ENCODE data around the gene ZBTB42. TPM values are rescaled to one million over a fixed set of nuclear protein-coding genes. Genes with fewer than 3 reads are reported as not detected.

The ZBTB42 gene
- total RNA-seq, 1 donor from 2014 or later: 2.4 TPM

DNA sequence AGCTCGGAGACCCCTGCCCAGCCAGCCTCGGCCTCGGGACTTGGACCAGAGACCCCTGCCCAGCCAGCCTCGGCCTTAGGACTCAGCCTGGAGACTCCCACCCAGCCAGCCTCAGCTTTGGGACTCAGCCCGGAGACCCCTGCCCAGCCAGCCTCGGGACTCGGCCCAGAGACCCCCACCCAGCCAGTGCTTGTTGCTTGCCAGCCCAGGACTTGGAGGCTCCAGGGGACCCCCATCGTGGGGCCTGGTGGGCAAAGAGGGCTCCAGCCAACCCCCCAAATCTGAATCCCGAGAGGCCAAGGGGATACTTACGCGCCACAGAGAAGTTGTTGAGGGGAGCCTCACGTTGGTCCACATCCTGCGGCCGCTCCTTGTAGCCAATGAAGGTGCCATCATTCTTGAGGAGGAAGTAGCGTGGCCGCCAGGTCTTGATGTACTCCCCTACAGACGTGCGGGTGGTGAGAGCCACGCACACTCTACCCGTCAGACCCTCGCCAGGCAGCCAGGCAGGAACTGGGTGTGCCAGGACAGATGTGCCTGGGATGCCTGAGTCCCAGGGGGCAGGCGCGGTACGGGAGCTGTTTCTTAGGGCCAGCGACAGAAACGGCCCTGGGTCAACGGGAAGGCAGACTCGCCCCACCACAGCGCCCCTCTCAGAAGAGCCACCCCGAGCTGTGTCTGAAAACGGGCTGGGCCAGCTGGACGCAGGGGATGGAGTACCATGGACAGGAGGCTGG lies 21.0 kb upstream of the ZBTB42 start:
- H3K9me3 Mint-ChIP-seq (ENCODE audit: unreplicated experiment): no peaks in the 10 kb centered on the region
- H3K27me3 Mint-ChIP-seq (ENCODE audit: unreplicated experiment): peaks cover 8% of the 10 kb centered on the region
- no peaks in the 10 kb centered on the region for H3K4me1 Mint-ChIP-seq (ENCODE audit: unreplicated experiment)
- no peak for DNase-seq (ENCODE audit: low spot score)
- no peak overlapping the region for H3K27ac Mint-ChIP-seq (ENCODE audit: unreplicated experiment)
- TF ChIP-seq, protein P1, sequence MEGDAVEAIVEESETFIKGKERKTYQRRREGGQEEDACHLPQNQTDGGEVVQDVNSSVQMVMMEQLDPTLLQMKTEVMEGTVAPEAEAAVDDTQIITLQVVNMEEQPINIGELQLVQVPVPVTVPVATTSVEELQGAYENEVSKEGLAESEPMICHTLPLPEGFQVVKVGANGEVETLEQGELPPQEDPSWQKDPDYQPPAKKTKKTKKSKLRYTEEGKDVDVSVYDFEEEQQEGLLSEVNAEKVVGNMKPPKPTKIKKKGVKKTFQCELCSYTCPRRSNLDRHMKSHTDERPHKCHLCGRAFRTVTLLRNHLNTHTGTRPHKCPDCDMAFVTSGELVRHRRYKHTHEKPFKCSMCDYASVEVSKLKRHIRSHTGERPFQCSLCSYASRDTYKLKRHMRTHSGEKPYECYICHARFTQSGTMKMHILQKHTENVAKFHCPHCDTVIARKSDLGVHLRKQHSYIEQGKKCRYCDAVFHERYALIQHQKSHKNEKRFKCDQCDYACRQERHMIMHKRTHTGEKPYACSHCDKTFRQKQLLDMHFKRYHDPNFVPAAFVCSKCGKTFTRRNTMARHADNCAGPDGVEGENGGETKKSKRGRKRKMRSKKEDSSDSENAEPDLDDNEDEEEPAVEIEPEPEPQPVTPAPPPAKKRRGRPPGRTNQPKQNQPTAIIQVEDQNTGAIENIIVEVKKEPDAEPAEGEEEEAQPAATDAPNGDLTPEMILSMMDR (IDR thresholded peaks at IDR 0.05; ENCODE audit: unreplicated experiment): no peak
- peaks cover 12% of the 10 kb centered on the region for H3K36me3 Mint-ChIP-seq (ENCODE audit: low read depth, unreplicated experiment)
- no peak overlapping the region for H3K4me3 Mint-ChIP-seq (ENCODE audit: unreplicated experiment)

DNA sequence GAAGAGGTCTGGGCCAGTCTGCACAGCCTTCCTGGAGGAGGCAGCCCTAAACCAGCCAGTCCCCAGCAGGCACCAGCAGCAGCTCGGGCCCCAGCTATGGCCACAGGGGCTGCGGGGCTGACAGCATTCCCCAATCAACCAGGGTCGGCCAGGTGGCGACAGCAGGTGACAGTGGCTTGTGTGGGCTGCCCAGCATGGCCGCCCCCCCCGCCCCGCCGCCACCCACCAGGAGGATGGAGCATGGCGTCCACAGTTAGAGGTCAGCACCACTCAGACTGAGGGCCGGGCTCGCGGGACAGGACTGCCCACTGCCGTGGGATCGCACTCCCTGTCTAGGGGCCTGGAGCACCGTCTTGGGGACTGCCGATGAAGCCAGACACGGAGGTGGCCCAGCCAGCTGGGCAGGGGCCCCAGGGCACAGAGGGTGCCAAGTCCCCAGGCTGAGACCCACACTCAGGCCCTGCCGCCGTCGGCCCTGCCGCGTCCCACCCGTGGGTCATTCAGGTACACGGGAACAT lies 20.3 kb upstream of the ZBTB42 start:
- H3K27ac Mint-ChIP-seq (ENCODE audit: unreplicated experiment): no peak overlapping the region
- peaks cover 9% of the 10 kb centered on the region for H3K27me3 Mint-ChIP-seq (ENCODE audit: unreplicated experiment)
- no peaks in the 10 kb centered on the region for H3K9me3 Mint-ChIP-seq (ENCODE audit: unreplicated experiment)

DNA sequence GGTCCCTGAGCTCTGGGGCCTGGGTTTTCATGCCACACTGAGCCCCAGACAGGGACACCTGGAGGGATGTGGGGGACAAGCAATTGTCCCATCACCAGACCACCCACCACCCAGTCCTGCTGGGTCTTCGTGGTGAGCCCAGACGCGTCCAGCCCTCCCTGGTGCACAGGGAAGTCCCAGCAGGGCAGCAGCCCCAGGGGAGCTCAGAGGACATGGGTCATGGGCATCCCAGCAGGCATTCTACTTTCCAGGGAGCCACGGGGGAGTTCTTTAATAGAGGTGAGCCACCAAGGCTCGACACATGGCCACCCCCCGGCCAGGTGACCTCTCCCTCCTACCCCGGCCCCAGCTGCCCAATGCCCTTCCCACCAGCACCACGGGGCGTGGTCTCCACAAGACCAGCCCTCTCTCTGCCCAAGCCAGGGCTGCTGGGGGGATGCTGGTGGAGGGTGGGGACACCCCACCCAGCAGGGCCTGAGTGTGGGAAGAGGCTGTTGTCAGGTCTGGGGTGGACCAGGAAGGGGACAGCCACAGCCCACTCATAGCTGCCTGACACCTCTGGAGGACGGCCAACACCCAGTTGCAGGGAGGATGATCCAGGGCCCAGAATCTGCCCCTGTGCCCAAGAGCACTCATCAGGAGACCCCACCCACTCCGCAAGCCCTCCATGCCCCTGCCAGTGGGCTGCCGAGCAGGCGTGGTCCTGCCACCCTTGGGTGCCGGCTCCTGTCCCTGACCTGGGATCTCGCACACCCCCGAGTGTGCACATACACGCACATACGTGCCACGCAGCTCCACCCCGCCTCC lies 19.4 kb upstream of the ZBTB42 start:
- DNase-seq (ENCODE audit: low spot score): no peak
- TF ChIP-seq, protein P1 (IDR thresholded peaks at IDR 0.05; ENCODE audit: unreplicated experiment): no peak
- Mint-ChIP-seq H3K36me3 (ENCODE audit: low read depth, unreplicated experiment) (peaks cover 8% of the 10 kb centered on the region), H3K4me3 (ENCODE audit: unreplicated experiment) (no peak overlapping the region), H3K27ac (ENCODE audit: unreplicated experiment) (no peak overlapping the region), H3K4me1 (ENCODE audit: unreplicated experiment) (no peaks in the 10 kb centered on the region), H3K27me3 (ENCODE audit: unreplicated experiment) (peaks cover 9% of the 10 kb centered on the region), H3K9me3 (ENCODE audit: unreplicated experiment) (no peaks in the 10 kb centered on the region)

More for the DNA sequence above, 20.3 kb upstream of the ZBTB42 start:
- no peak for DNase-seq (ENCODE audit: low spot score)
- H3K4me3 Mint-ChIP-seq (ENCODE audit: unreplicated experiment): no peak overlapping the region
- peaks cover 12% of the 10 kb centered on the region for H3K36me3 Mint-ChIP-seq (ENCODE audit: low read depth, unreplicated experiment)
- H3K4me1 Mint-ChIP-seq (ENCODE audit: unreplicated experiment): no peaks in the 10 kb centered on the region
- TF ChIP-seq, protein P1 (IDR thresholded peaks at IDR 0.05; ENCODE audit: unreplicated experiment): no peak

DNA sequence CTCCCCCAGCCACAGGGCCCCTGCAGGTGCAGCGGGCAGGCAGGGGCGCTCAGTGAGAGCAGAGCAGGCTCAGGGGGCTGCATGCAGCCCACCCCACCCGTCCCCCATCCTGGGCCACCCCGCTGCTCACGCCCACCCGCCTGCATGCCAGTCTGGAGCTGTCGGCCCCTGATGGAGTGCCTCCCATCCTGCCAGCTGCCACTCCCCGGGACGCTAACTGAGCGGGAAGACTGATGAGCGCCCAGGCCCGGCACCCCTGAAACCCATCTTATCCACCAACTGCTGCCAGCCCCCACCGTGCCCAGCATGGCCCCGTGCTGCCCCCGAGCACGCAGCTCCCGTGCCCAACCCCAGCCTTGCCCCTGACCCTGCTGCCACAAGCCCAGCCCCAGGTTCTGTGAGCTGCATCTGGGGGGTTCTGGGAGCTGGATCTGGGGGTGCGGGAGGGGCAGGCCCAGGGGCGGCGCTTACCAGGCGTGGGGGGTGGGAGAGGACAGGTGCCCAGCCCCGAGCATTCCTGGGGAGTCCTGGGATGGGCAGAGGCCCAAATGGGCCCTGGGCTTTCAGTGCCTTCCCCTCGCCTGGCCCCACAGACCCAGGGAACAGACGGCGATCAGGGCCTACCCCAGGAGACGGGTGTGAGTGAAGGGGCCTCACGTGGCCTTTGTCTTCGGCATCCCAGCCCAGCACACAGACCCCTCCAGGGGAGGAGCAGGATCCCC lies 18.7 kb upstream of the ZBTB42 start:
- Mint-ChIP-seq H3K9me3 (ENCODE audit: unreplicated experiment) (no peaks in the 10 kb centered on the region), H3K27me3 (ENCODE audit: unreplicated experiment) (peaks cover 7% of the 10 kb centered on the region), H3K4me1 (ENCODE audit: unreplicated experiment) (no peaks in the 10 kb centered on the region), H3K4me3 (ENCODE audit: unreplicated experiment) (no peak overlapping the region), H3K27ac (ENCODE audit: unreplicated experiment) (no peak overlapping the region), H3K36me3 (ENCODE audit: low read depth, unreplicated experiment) (peaks cover 1% of the 10 kb centered on the region)
- TF ChIP-seq, protein P1 (IDR thresholded peaks at IDR 0.05; ENCODE audit: unreplicated experiment): no peak
- DNase-seq (ENCODE audit: low spot score): no peak
